ENCODE results near the gene APBA1. TPM values are rescaled to one million over a fixed set of nuclear protein-coding genes. Genes with fewer than 3 reads are reported as not detected.

APBA1 gene
- 0.55 and 1.2 TPM in 2 replicates for total RNA-seq

DNA sequence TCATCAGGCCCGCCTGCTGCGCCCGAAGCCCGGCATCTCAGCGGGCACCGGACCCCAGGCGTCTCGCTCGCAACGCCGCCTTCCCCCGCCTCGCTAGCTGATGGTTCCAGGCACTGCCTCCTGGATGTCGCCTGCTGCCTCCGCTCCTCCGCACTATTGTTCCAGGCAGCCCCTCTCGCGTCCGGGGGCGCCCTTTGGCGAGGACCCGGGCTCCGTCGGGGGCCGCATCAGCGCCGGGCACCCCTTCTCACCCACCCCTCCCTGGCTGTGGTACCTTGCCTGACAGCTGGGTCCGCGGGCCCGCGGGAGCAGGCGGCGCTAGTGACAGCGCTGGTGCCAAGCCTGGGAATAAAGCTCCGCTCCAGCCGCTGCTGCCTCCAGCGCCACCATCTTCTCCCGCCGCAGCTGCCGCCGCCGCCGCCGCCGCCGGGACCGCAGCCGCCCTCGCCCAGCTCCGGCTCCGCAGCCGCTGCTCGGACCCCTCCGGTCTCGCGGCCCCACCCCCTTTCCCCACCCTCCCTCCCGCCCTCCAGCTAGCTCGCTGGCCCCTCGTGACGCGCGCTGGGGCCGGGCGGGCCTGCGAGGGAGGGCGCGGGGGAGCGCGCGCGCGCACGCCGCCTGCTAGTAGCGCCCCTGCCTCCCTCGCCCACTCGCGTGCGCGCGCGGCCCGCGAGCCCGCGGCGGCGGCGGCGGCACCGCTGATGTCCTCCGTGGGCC lies at the start of gene APBA1:
Gene APBA1, minus strand, starts transcription at position 493 of the 717 bp plus-strand sequence.
- no peak for DNase-seq (ENCODE audit: low read depth)

DNA sequence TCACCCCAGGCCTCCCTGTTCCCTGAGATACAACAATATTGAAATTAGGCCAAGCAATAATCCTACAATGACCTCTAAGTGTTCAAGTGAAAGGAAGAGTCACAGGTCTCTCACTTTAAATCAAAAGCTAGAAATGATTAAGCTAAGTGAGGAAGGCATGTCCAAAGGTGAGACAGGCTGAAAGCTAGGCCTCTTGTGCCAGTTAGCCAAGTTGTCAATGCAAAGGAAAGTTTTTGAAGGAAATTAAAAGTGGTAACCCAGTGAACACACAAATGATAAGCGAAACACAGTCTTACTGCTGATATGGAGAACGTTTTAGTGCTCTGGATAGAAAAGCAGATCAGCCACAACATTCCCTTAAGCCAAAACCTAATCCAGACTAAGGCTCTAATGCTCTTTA lies 47.8 kb upstream of the APBA1 start:
- DNase-seq (ENCODE audit: low read depth) = no peak

- DNase-seq (ENCODE audit: low read depth) = no peak
Observed at GRCh38 chr9:69719367-69719766, 47.2 kb upstream of the APBA1 start.

DNA sequence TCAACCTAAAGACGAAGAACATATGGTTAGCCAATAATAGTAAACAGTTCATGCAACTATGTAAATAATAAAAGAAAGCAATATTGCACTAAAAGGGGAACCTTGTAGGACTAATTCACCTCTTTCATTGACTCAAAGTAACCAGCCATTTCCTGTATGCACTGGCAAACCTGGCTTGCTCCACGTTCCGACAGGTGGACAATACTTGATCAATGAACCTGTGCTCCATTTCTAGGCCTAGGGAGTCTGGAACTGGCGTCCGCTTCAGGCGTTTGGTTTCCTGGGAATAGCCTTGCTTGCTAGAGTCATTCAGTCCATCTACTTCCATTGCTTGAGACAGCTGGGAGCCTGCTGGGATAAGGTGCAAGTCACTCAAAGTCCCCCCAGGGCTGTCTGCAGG lies 46.0 kb upstream of the APBA1 start:
- DNase-seq (ENCODE audit: low read depth) = no peak

DNA sequence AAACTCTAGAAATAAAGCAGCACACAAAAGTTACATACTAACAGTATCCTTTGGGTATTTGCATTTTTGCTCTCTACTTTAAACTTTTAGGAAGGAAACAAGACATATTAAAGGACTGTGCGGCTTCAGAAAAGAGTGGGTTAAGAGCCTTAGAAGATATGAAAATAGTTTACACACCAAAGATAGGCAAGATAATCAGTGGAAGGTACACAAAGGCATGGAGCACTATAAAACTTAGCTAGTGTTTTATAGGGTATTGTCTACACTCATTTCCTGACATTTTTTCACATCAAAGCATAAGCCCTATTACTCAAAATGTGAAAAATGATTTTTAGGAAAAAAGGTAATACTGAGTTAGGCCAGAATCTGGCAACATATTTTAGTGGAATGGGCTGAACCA lies 43.7 kb upstream of the APBA1 start:
- no peak for DNase-seq (ENCODE audit: low read depth)

DNA sequence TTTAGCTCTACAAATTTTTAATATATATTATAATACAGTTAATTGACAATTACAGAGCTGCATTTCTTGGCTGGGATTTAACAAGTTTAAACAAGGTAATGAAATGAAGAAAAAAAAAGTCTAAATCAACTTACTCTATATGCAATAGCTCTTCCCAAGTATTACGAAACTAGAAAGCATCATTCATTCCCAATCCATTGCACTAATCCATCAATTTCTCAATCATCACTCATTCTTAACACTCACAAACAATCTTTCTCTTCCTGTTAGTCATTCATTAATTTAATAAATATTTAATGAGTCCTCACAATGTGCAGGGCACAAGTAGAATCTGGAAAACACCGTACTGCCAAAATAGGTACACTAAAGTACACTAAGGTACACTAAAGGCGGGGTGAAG lies 42.9 kb upstream of the APBA1 start:
- DNase-seq (ENCODE audit: low read depth) = peak; percentile 7

- no peak for DNase-seq (ENCODE audit: low read depth)
Observed at GRCh38 chr9:69697475-69697874, 25.3 kb upstream of the APBA1 start.

DNA sequence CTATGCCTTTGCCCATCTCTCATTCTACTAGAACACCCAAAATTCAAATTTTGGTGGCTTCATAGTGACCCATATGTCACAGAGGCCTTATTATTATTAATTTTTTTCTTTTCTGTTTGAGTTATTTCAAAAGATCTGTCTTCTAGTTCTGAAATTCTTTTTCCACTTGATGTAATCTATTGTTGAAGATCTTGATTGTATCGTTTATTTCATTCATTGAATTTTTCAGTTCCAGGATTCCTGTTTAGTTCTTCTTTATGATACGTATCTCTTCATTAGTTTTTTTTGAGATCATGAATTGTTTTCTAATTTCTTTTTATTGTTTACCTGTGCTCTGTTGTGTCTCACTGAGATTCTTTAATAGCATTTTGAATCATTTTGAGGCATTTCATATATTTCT lies 24.6 kb upstream of the APBA1 start:
- no peak for DNase-seq (ENCODE audit: low read depth)

GRCh38 chr9:69689991-69690538 lies 17.9 kb upstream of the APBA1 start:
- DNase-seq (ENCODE audit: low read depth) = no peak

DNA sequence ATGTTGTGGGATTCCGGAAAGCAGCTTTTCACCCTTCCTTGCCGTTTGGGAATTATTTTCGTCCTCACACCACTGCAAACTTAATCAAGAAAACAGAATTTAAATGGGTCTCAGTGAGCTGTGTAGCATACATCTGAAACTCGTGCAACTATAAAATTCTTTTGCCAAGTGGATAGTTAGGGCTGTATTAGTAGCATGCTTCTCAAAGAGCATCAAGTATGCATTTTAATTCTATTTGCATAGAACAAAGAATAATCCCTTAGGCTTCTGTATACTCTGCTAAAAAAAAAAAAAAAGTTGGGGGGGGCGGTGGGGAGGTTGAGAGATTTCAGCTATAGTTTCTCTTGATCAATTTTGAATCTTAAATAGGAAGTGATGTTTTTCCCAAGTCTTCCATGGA lies 11.8 kb upstream of the APBA1 start:
- DNase-seq (ENCODE audit: low read depth) = no peak

- DNase-seq (ENCODE audit: low read depth) = no peak
Observed at GRCh38 chr9:69678843-69679538, 6.8 kb upstream of the APBA1 start.

- DNase-seq (ENCODE audit: low read depth) = no peak
Observed at GRCh38 chr9:69677931-69678330, 5.8 kb upstream of the APBA1 start.

GRCh38 chr9:69675563-69675962 lies 3.4 kb upstream of the APBA1 start:
- no peak for DNase-seq (ENCODE audit: low read depth)

DNA sequence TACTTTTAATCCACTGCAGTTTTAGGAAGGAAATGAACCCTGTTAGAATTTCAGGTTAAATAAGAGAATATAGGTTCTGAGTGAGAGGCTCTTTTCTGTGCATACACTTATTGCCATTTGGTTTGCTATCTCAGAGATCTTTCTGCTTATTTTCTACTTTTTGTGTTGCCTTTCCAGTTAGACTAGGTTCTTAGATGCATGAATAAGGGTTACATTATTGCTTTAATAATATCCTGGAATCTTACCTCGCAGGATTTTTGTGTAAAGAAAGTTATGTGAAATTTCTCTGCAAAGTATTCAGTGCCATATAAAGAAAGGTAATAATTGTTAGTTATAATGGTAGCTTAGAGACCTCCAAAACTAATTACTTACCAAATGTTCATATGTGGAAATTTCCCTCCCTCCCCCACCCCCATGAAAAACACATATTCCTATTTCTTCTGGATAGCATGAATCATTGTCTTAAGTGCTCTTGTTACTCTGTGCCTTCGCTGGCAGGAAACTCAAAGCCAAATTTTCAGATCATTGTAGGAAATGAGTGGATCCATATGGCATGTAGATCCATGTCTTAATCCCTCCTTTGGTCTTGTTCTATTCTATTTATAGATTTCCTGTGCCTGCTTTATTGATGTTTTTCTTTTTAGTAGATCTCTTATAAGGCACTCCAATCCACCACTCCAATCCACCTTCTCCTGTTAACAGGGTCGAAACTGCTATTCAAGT lies 2.7 kb upstream of the APBA1 start:
- no peak for DNase-seq (ENCODE audit: low read depth)

GRCh38 chr9:69674112-69674685 lies 2.0 kb upstream of the APBA1 start:
- DNase-seq (ENCODE audit: low read depth) = no peak

- DNase-seq (ENCODE audit: low read depth) = no peak
Observed at GRCh38 chr9:69673311-69673640, 1.1 kb upstream of the APBA1 start.

GRCh38 chr9:69672596-69673310 lies 582 bp upstream of the APBA1 start:
- peak; percentile 56 for DNase-seq (ENCODE audit: low read depth)

- DNase-seq (ENCODE audit: low read depth) = no peak
Observed at GRCh38 chr9:69671311-69671878, 776 bp downstream of the APBA1 start.

GRCh38 chr9:69667306-69667705 lies 4.9 kb downstream of the APBA1 start:
- peak; percentile 71 for DNase-seq (ENCODE audit: low read depth)

- no peak for DNase-seq (ENCODE audit: low read depth)
Observed at GRCh38 chr9:69660304-69660703, 11.9 kb downstream of the APBA1 start.

DNA sequence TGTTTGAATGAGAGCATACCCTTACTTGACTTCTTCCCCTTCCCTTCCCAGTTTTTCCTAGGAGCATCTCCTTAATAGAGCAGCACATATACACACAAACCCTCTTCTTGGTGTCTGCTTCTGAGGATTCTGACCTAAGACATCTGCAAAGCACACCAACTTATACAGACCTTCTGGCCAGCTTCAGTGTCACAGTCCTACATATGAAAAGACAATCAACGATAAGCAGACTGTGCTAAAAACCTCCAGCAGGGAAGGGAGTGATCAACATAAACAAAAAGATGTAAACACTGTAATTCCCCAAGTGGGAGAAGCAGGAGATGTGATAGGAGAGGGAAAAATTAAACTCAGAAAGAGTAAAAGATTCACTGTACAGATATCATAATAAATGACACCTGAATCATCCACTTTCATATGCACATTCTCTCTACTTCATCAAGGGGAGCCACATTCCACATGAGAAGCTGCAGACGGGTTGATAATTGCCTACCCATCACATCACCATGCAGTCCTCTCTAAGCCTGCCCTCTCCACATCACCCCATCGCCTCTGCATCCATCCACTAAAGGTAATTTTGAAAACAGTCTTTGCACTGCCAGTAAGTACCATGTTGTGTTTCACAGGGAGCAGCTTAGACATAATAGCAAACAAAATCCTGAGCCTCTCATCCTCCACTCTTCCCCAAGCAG lies 13.0 kb downstream of the APBA1 start:
- DNase-seq (ENCODE audit: low read depth) = no peak
